Activated gamma-delta T cell treated with anti-CD3 and anti-CD28 coated beads, Interleukin-2, amount 50 U/mL, for 16 hours (primary cell): ENCODE results near the gene OVOL2.
A peak's percentile ranks its signal among the peaks of the same experiment; 100 is the strongest.

Experiments used
- DNase-seq: peaks from one replicate; pipeline ENCODE4 v3.0.0-alpha.2; 2020; ENCODE audit warnings: low read depth

Gene OVOL2

GRCh38 chr20:18012901-18013300 is 44.8 kb downstream of the OVOL2 start:
- no peak for DNase-seq

GRCh38 chr20:18011951-18012645 is 45.6 kb downstream of the OVOL2 start:
- no peak for DNase-seq

GRCh38 chr20:18011482-18011881 is 46.2 kb downstream of the OVOL2 start:
- no peak for DNase-seq

DNA sequence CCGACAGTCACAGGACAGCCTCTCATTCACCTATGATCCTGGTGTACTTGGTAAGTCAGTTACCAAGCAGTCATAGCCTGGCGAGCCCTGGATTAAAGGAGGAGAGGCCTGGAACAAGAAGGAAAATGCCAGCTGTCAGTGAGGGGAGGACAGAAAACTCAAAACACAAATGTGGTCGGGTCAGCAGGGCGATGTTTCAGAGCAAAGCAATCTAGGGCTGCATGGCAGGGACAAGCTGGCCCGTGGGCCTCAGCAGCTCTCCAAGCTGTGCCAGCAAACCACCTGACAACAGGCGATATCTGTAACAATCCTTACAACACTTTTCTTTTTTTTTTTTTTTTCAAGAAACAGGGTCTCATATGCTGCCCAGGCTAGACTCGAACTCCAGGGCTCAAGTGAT is 48.6 kb downstream of the OVOL2 start:
- no peak for DNase-seq

DNA sequence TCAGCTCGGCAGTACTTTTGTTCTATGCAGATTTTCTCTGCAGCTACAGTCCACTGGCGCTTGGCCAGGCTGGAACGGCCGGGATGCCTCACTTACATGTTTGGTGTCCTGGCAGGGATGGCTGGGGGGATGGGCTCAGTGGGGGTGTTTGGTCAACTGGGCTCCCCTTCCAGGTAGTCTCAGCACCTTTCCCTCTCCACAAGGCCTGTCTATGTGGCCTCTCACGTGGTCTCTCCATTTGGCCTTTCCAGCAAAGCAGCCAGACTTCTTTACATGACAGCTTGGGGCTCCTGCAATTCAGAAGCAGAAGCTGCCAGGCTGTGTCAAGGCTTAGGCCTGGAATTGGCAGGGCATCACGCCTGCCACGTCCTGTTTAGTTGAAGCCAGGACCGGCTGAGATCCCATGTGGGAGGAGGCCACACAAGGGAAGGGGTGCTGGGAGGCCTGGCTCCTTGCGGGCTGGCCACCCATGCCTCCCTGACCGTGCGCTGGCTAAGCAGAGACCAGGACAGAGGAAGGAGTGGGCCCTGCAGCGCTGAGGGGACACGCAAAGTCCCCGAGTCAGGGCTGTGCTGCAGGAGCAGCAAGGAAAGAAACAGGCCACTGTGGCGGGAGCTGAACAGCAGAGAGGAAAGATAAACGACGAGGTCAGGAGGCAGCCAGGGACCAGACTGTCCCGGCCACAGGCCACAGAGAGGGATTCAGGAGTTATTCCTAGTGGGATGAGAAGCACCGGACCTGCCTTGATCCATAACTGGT is 50.0 kb downstream of the OVOL2 start:
- no peak for DNase-seq

DNA sequence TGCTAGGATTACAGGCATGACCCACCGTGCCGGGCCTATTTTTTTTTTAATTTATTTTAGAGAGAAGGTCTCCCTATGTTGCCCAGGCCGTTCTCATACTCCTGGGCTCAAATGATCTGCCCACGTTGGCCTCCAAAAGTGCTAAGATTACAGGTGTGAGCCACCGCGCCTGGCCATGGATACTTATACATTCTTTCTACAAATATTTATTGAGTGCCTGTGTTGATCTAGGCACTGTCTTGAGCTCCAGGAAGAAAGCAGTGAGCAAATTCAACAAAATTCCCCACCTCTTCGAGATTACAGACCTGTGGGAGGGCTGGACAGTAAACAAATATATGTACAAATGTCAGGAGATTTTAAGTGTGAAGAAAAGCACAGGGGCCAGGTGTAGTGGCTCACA is 51.0 kb downstream of the OVOL2 start:
- no peak for DNase-seq

DNA sequence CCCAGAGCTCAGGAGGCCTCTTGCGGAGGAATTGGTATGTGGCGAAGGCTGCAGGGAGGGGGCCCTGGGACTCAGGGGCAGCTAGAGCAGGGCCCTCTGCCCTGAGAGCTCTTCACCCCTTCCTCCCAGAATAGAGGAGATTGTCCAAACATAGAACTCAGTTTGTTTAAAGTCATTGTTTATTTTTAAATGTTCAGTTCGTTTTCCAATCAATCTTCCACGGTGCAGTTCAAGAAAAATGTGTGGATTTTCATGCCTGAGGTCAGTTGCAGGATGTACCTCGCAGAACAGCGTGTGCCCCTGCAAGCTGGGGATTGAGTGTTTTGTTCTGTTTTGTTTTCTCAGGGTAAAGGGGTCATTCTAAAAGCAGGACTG is 51.7 kb downstream of the OVOL2 start:
- DNase-seq, result no peak

- no peak for DNase-seq
These were observed 52.3 kb downstream of the OVOL2 start for GRCh38 chr20:18005170-18005989.

DNA sequence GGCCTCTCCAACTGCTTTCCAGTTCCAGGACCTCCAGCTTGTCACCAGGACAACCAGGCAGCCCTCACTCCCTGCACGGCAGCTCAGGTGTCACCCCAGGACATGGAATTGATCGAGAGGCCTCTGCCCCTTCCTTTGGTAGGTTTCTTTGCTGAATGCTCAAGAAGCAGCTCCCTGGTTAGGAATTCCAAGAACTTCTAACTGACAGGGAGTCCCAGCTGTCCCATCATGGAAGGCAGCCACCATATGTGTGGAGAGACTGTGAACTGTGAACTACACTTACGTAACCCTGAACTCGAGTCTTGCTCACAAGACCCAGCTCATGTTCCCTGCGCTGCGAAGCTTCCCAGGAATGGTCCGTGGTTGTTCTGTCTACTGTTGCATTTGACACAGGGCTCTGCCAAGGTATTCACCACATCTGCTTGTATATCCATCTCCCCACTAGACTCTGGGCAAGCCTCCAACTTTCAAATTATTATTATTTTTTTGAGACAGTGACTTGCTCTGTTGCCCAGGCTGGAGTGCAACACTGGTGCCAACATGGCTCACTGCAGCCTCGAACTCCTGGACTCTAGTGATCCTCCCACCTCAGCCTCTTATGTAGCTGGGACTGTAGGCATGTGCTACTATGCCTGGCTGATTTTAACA is 53.2 kb downstream of the OVOL2 start:
- DNase-seq, result no peak

GRCh38 chr20:18003897-18004296 is 53.8 kb downstream of the OVOL2 start:
- DNase-seq, result no peak

- DNase-seq, result no peak
These were observed 56.4 kb downstream of the OVOL2 start for GRCh38 chr20:18001131-18001921.

- DNase-seq, result no peak
These were observed 58.1 kb downstream of the OVOL2 start for GRCh38 chr20:17999566-17999965.

- DNase-seq, result no peak
These were observed 59.3 kb downstream of the OVOL2 start for GRCh38 chr20:17998446-17998845.

GRCh38 chr20:17995967-17996819 is 61.5 kb downstream of the OVOL2 start:
- peak; percentile 7 for DNase-seq

DNA sequence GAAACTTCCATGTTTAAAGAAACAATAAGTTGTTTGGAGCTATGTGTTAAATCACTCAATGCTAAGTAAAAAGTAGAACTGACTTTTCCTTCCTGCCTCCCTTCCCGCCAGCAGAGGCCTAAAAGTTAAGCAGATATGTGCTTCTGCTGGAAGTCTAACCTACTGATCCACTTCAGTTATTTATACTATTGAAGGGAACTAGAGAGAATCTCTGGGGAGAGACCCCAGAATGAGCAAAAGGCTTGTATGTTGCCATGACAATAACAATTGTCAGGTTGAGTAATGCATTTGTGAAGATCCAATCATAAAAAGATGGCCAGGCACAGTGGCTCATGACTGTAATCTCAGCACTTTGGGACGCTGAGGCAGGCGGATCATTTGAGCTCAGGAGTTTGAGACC is 64.2 kb downstream of the OVOL2 start:
- DNase-seq, result no peak

DNA sequence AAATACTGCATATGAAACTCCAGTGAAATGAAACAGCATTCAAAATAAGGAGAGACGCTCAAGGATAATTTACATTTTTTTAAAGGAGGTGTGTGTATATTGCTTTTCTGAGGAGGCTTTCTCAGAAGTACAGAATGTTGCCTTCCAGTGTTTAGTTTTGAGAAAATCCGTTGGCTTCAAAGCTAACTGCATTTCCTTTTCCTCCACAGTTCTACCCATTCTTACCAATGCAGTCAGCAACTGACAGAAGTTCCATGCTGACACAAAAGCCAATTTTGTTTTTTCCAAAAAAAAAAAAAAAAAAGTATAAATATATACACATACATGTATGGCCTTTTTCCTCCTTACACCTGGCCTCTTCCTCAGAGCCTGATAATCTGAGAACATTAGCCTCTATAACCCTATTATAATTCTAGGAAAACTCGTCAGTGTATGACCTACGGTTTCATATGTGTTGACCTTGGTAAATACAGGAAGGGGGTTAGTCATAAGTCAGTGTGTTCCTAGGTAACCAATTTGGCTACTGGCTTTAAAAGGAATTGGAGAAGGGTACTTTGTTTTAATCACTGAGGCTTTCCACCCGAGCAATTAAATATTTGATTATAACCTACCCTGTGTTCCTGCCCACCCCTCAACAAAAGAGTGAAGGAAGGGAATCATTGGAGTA is 64.7 kb downstream of the OVOL2 start:
- DNase-seq, result no peak

DNA sequence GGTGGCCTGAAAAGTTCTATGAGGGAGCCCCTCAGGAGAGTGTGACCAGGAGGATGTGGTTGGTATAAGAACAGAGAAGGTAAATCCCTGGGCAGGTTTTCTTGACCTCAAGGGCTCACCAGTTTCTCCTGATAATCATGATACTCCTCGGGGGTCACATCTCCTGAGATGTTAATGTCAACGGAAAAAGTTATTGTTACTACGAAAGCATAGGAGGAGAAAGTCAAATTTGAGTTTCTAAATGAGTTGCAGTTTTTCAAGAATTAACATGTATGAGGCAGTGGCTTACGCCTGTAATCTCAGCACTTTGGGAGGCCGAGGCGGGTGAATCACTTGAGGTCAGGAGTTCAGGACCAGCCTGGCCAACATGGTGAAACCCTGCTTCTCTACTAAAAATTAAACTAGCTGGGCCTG is 65.5 kb downstream of the OVOL2 start:
- no peak for DNase-seq

GRCh38 chr20:17990278-17990972 is 67.3 kb downstream of the OVOL2 start:
- DNase-seq, result no peak

- no peak for DNase-seq
These were observed 69.7 kb downstream of the OVOL2 start for GRCh38 chr20:17987988-17988387.
